Neural crest cell (in vitro differentiated cells): ENCODE data around the gene CHST13. TPM values are rescaled to one million over a fixed set of nuclear protein-coding genes. Genes with fewer than 3 reads are reported as not detected.

Experiments
- DNase-seq: peaks from one replicate; pipeline ENCODE4 v3.0.0; 2021; ENCODE audit warnings: low read depth, mixed read lengths, low spot score
- H3K27ac Mint-ChIP-seq: one replicate; pipeline ENCODE4 v1.8.0; 2021; ENCODE audit warnings: mild to moderate bottlenecking, mixed read lengths; ENCODE audit not compliant: unreplicated experiment
- H3K27me3 Mint-ChIP-seq: 2 replicates; pipeline ENCODE4 v1.8.0; 2021; ENCODE audit warnings: low read depth, mild to moderate bottlenecking, mixed read lengths
- H3K36me3 Mint-ChIP-seq: 2 replicates; pipeline ENCODE4 v1.8.0; 2021; ENCODE audit warnings: low read depth, mild to moderate bottlenecking, mixed read lengths
- H3K4me1 Mint-ChIP-seq: 2 replicates; pipeline ENCODE4 v1.8.0; 2021; ENCODE audit warnings: mixed read lengths
- H3K4me3 Mint-ChIP-seq: one replicate; pipeline ENCODE4 v1.8.0; 2021; ENCODE audit warnings: mild to moderate bottlenecking, mixed read lengths
- H3K9me3 Mint-ChIP-seq: 2 replicates; pipeline ENCODE4 v1.8.0; 2021; ENCODE audit warnings: mixed read lengths
- total RNA-seq: library from RNA; stranded (reverse); gene quantifications from 2 replicates; pipeline ENCODE4 v1.2.1, GENCODE V29; 2021
- TF ChIP-seq, protein P1 (sequence below): fragments of 200-600 bp; sonication (generic); conservative IDR thresholded peaks from 2 replicates; pipeline ENCODE4 v1.5.0; 2021; ENCODE audit warnings: antibody characterized with exemption, mild to moderate bottlenecking

CHST13 gene
- total RNA-seq, 1 donor from 2014 or later: 0.19 TPM

DNA sequence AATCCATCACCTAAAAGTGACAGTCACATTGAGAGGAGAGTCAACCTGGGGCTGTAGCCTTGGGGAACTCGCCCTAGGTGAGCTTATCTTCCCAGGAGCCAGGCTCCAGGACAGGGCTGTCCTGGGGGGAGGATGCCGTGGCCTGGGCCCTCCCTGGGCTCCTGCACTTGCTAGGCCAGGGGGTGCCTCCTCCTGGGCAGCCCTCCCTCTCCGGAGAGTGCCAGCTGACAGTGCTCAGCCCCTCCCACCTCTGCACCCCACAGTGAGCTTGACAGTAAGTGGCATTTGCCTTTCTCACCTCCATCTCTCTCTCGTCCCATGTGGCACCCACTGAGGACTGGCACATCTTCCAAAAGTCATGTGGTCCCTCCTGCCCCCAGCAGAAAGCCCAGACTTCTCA, 25.5 kb upstream of the CHST13 start:
- H3K4me1 Mint-ChIP-seq: no peaks in the 10 kb centered on the region
- no peaks in the 10 kb centered on the region for H3K27me3 Mint-ChIP-seq
- DNase-seq: no peak
- H3K27ac Mint-ChIP-seq: no peak overlapping the region
- no peaks in the 10 kb centered on the region for H3K36me3 Mint-ChIP-seq
- TF ChIP-seq, protein P1, sequence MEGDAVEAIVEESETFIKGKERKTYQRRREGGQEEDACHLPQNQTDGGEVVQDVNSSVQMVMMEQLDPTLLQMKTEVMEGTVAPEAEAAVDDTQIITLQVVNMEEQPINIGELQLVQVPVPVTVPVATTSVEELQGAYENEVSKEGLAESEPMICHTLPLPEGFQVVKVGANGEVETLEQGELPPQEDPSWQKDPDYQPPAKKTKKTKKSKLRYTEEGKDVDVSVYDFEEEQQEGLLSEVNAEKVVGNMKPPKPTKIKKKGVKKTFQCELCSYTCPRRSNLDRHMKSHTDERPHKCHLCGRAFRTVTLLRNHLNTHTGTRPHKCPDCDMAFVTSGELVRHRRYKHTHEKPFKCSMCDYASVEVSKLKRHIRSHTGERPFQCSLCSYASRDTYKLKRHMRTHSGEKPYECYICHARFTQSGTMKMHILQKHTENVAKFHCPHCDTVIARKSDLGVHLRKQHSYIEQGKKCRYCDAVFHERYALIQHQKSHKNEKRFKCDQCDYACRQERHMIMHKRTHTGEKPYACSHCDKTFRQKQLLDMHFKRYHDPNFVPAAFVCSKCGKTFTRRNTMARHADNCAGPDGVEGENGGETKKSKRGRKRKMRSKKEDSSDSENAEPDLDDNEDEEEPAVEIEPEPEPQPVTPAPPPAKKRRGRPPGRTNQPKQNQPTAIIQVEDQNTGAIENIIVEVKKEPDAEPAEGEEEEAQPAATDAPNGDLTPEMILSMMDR: no peak
- H3K9me3 Mint-ChIP-seq: no peaks in the 10 kb centered on the region
- H3K4me3 Mint-ChIP-seq: no peak overlapping the region

DNA sequence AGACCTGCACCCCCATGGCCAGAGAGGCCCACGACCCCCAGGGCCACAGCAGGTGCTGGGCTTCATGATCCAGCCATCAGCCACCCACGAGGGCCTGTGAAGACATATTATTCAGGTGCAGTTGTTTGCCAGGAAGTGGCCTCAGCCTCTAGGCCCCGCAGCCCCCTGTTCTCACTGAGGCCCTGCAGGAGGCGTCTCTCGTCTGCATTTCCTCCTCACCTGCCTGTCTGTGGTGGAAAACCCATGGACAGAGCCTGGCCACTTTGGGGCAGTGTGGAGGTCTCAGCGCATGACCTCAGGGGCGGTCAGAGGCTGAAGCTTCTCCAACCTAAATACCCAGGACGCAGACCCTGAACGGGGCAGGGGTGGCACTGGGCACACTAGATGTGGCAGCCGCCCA, 25.0 kb upstream of the CHST13 start:
- Mint-ChIP-seq H3K27ac (no peak overlapping the region), H3K27me3 (no peaks in the 10 kb centered on the region), H3K4me1 (no peaks in the 10 kb centered on the region), H3K36me3 (no peaks in the 10 kb centered on the region), H3K9me3 (no peaks in the 10 kb centered on the region), H3K4me3 (no peak overlapping the region)
- TF ChIP-seq, protein P1: no peak
- no peak for DNase-seq

DNA sequence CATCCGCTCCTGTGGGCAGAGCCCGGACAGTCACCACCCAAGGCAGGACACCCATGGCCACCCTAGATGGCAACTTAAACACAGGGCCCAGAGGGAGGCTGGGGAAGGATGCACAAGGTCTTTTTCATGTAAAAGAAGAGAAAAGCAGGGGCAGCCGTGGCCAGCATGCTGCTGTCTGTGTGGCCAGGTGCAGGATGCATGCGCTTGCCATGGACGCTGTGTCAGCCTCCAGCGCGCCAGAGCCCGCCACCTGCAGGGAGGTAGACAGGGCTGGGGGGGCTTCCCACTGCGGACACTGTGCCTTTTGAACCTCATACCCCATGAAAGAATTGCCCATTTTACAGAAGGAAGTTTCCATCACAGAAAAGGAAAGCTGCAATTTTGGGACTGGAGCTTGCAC, 24.6 kb upstream of the CHST13 start:
- H3K4me3 Mint-ChIP-seq: no peak overlapping the region
- H3K9me3 Mint-ChIP-seq: no peaks in the 10 kb centered on the region
- DNase-seq: no peak

DNA sequence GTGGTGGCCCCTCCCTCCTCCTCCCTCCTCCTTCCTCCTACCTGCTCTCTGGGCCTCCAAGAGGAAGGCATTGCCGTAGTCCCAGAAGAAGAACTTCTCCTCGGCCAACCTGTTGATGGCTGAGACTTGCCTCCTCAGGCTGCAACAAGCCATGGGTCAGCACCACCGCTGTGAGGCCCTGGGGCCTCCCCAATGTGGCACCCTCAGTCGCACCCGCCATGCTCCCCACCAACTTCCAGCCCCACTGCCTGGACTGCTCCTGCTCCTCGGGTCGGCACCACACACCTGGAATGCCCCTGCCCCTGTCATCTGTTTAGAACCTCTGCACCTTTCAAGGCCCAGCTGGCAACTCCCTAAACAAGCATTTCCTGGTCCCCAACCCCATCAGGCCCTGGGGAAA, 23.9 kb upstream of the CHST13 start:
- TF ChIP-seq, protein P1: no peak
- Mint-ChIP-seq H3K27me3 (peaks cover 3% of the 10 kb centered on the region), H3K4me1 (peaks cover 3% of the 10 kb centered on the region), H3K9me3 (no peaks in the 10 kb centered on the region), H3K27ac (peak overlapping the region; percentile 12), H3K36me3 (no peaks in the 10 kb centered on the region), H3K4me3 (no peak overlapping the region)
- DNase-seq: no peak

More for the DNA sequence above, 24.6 kb upstream of the CHST13 start:
- peaks cover under 1% of the 10 kb centered on the region for H3K27me3 Mint-ChIP-seq
- no peaks in the 10 kb centered on the region for H3K4me1 Mint-ChIP-seq
- no peak overlapping the region for H3K27ac Mint-ChIP-seq
- no peaks in the 10 kb centered on the region for H3K36me3 Mint-ChIP-seq
- TF ChIP-seq, protein P1: no peak

DNA sequence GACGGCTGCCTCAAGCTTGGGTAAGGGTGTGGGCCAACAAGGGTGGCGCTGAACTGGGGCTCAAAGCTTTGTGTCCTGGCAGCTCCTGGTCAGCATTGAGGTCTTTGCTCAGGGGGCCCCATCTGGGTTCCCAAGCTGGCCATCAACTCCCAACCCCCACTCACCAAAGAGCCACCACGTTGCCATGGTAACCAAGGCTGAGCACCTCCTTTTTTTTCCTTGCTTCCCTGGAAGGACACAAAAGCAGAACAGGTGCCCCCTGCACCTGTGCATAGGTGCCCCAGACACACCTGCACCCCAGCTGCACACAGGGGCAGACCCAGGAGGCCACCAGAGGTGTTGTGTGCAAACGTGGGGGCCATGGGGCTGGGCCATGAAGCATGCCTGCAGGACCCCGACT, 22.9 kb upstream of the CHST13 start:
- no peak overlapping the region for H3K27ac Mint-ChIP-seq
- TF ChIP-seq, protein P1: no peak
- no peak overlapping the region for H3K4me3 Mint-ChIP-seq
- DNase-seq: no peak
- peaks cover 3% of the 10 kb centered on the region for H3K27me3 Mint-ChIP-seq
- no peaks in the 10 kb centered on the region for H3K9me3 Mint-ChIP-seq
- peaks cover 5% of the 10 kb centered on the region for H3K4me1 Mint-ChIP-seq
- no peaks in the 10 kb centered on the region for H3K36me3 Mint-ChIP-seq

DNA sequence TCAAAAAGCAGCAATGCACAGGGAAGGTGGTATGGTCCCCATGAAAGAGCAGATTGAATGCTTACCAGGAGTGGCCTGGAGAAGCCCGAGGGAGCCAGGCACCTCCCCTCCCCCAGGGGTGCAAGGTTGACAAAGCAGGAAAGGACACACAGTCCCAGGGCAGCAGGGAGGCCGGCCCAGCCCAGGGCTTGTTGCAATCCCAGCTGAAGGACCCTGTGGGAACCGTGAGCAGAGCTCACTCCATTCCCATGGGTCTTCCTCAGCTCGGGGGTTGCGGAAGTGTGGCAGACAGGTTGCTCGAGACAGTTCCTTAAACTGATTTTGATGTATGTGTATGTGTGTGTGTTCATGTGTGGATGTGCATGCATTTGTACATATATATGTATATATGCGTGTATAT, 22.2 kb upstream of the CHST13 start:
- Mint-ChIP-seq H3K27ac (no peak overlapping the region), H3K27me3 (peaks cover 3% of the 10 kb centered on the region), H3K4me1 (peaks cover 5% of the 10 kb centered on the region), H3K9me3 (no peaks in the 10 kb centered on the region), H3K36me3 (no peaks in the 10 kb centered on the region), H3K4me3 (no peak overlapping the region)
- TF ChIP-seq, protein P1: no peak
- no peak for DNase-seq
